ENCODE data around the gene ICA1. TPM values are rescaled to one million over a fixed set of nuclear protein-coding genes. Genes with fewer than 3 reads are reported as not detected.

Gene ICA1
- total and polyA plus RNA-seq, 2 of the 4 experiments (the other 2 are of a cell fraction): not detected

DNA sequence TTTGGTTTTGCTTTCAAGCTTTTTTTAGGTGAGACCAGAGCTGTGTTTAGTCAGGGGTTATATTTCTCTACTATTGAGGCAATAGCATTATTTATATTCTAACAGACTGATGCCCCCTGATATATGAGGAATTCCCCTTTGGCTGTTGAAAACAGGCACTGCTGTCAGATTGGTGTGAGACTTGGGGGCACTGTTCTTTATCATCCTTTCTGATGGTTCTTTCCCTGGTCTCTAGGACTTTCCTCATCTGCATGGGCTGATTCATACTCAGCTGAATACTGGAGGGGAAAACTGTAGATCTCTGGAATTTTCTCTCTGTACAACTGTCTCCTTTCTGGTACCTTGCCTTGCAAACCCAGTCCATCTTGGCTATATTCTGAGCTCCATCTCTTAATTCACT lies 10.0 kb upstream of the ICA1 start:
- H2BK120ac ChIP-seq (ENCODE audit: low read depth, low read length): no peak overlapping the region
- H4K5ac ChIP-seq (ENCODE audit: low read depth, low read length): no peak overlapping the region
- H3K23ac ChIP-seq (ENCODE audit: low read depth, low read length): no peak overlapping the region
- ATAC-seq (ENCODE audit: low read depth) (no peak), DNase-seq (no peak)
- no peak overlapping the region for H2AFZ ChIP-seq (replicated peaks; ENCODE audit: low read length, poor library complexity)
- H3K27me3 ChIP-seq (ENCODE audit: control insufficient read depth, insufficient read depth, low read length): no peaks in the 10 kb centered on the region
- no peak overlapping the region for H3K14ac ChIP-seq (replicated peaks; ENCODE audit: low read depth, low read length)
- no peaks in the 10 kb centered on the region for H4K20me1 ChIP-seq (ENCODE audit: insufficient read depth, low read length)
- no peak overlapping the region for H3K4me3 ChIP-seq (ENCODE audit: insufficient read depth, low read depth, low read length)
- H2BK20ac ChIP-seq (ENCODE audit: low read depth, low read length): no peak overlapping the region
- TF ChIP-seq, protein P1, sequence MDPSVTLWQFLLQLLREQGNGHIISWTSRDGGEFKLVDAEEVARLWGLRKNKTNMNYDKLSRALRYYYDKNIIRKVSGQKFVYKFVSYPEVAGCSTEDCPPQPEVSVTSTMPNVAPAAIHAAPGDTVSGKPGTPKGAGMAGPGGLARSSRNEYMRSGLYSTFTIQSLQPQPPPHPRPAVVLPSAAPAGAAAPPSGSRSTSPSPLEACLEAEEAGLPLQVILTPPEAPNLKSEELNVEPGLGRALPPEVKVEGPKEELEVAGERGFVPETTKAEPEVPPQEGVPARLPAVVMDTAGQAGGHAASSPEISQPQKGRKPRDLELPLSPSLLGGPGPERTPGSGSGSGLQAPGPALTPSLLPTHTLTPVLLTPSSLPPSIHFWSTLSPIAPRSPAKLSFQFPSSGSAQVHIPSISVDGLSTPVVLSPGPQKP (IDR thresholded peaks at IDR 0.05; ENCODE audit: borderline replicate concordance, low read depth, low read length): no peak
- TF ChIP-seq RAD21 (IDR thresholded peaks at IDR 0.05; ENCODE audit: low read length) (no peak), CHD1 (IDR thresholded peaks at IDR 0.05; ENCODE audit: low read depth, low read length) (no peak), MAZ (IDR thresholded peaks at IDR 0.05; ENCODE audit: borderline replicate concordance, low read depth, low read length) (no peak), RFX5 (IDR thresholded peaks at IDR 0.05; ENCODE audit: low read depth, low read length) (no peak), FOS (IDR thresholded peaks at IDR 0.05; ENCODE audit: low read depth, low read length) (no peak), BHLHE40 (IDR thresholded peaks at IDR 0.05; ENCODE audit: low read depth, low read length) (no peak), MAFK (IDR thresholded peaks at IDR 0.05; ENCODE audit: low read depth, low read length) (no peak), POLR2A (IDR thresholded peaks at IDR 0.05; ENCODE audit: low read depth, low read length) (no peak), MXI1 (IDR thresholded peaks at IDR 0.05; ENCODE audit: borderline replicate concordance, low read depth, low read length) (no peak), NFE2L2 (IDR thresholded peaks at IDR 0.05; ENCODE audit: low read depth, low read length) (no peak), RCOR1 (IDR thresholded peaks at IDR 0.05; ENCODE audit: insufficient replicate concordance, low read length) (no peak), CEBPB (IDR thresholded peaks at IDR 0.05; ENCODE audit: low read depth, low read length) (no peak), SMC3 (IDR thresholded peaks at IDR 0.05; ENCODE audit: low read depth, low read length) (no peak)
- TF ChIP-seq, protein P2, sequence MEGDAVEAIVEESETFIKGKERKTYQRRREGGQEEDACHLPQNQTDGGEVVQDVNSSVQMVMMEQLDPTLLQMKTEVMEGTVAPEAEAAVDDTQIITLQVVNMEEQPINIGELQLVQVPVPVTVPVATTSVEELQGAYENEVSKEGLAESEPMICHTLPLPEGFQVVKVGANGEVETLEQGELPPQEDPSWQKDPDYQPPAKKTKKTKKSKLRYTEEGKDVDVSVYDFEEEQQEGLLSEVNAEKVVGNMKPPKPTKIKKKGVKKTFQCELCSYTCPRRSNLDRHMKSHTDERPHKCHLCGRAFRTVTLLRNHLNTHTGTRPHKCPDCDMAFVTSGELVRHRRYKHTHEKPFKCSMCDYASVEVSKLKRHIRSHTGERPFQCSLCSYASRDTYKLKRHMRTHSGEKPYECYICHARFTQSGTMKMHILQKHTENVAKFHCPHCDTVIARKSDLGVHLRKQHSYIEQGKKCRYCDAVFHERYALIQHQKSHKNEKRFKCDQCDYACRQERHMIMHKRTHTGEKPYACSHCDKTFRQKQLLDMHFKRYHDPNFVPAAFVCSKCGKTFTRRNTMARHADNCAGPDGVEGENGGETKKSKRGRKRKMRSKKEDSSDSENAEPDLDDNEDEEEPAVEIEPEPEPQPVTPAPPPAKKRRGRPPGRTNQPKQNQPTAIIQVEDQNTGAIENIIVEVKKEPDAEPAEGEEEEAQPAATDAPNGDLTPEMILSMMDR (conservative IDR thresholded peaks at IDR 0.05; ENCODE audit: low read depth, low read length): no peak
- TF ChIP-seq, protein P3, sequence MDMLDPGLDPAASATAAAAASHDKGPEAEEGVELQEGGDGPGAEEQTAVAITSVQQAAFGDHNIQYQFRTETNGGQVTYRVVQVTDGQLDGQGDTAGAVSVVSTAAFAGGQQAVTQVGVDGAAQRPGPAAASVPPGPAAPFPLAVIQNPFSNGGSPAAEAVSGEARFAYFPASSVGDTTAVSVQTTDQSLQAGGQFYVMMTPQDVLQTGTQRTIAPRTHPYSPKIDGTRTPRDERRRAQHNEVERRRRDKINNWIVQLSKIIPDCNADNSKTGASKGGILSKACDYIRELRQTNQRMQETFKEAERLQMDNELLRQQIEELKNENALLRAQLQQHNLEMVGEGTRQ (IDR thresholded peaks at IDR 0.05; ENCODE audit: low read depth, low read length): no peak
- no peak overlapping the region for H3K56ac ChIP-seq (ENCODE audit: extremely low read depth, insufficient read depth, low read length)
- no peak overlapping the region for H4K8ac ChIP-seq (ENCODE audit: low read depth in 2 of 2, low read length in 2 of 2)
- ChIA-PET CTCF (no interaction called here), POLR2A (ENCODE audit: unreplicated experiment) (no interaction called here)
- H3K9me3 ChIP-seq (ENCODE audit: control insufficient read depth, insufficient read depth, low read length): no peaks in the 10 kb centered on the region
- no peak overlapping the region for H3K18ac ChIP-seq (ENCODE audit: low read depth, low read length)
- no peak overlapping the region for H3K4me2 ChIP-seq (ENCODE audit: low read depth, low read length)
- no TSS peak for BruUV-seq (replicated peaks)
- H4K91ac ChIP-seq (ENCODE audit: insufficient read depth, low read depth, low read length): no peak overlapping the region
- no peaks in the 10 kb centered on the region for H3K9me1 ChIP-seq (ENCODE audit: insufficient read depth, low read length)
- intact Hi-C loops (cut with micrococcal nuclease) (no loop called here), in situ Hi-C loops (cut with MboI; ENCODE audit: low sequenced_read_pairs) (no loop called here), dilution Hi-C loops (cut with HindIII; ENCODE audit: low sequenced_read_pairs, unreplicated experiment) (no loop called here)
- H3K36me3 ChIP-seq (ENCODE audit: control insufficient read depth, insufficient read depth, low read length): no peaks in the 10 kb centered on the region
- H3K79me1 ChIP-seq (ENCODE audit: low read depth in 1 of 2, low read length in 2 of 2): no peaks in the 10 kb centered on the region
- no peak overlapping the region for H2BK15ac ChIP-seq (ENCODE audit: low read depth, low read length)
- H3K27ac ChIP-seq (ENCODE audit: insufficient read depth, low read length): no peak overlapping the region
- no peak overlapping the region for H3K9ac ChIP-seq (ENCODE audit: low read depth, low read length)
- H3K4me1 ChIP-seq (ENCODE audit: control insufficient read depth, insufficient read depth, low read length): no peaks in the 10 kb centered on the region
- no peak overlapping the region for H2BK5ac ChIP-seq (ENCODE audit: low read depth, low read length, poor library complexity, severe bottlenecking)
- H3K4ac ChIP-seq (ENCODE audit: low read depth, low read length): no peak overlapping the region
- H2AK9ac ChIP-seq (replicated peaks; ENCODE audit: low read depth, low read length, poor library complexity): no peak overlapping the region
- H2AK5ac ChIP-seq (ENCODE audit: low read depth, low read length): no peak overlapping the region

Measured in IMR-90 (cell line).